NCI-H187 treated with DMSO at 0.1 percent for 48 hours (cell line): ENCODE data around the gene IER5.

Source experiments
- DNase-seq: peaks from one replicate; lab custom pipeline; 2025; lab: John Stamatoyannopoulos, UW

IER5 gene

DNA sequence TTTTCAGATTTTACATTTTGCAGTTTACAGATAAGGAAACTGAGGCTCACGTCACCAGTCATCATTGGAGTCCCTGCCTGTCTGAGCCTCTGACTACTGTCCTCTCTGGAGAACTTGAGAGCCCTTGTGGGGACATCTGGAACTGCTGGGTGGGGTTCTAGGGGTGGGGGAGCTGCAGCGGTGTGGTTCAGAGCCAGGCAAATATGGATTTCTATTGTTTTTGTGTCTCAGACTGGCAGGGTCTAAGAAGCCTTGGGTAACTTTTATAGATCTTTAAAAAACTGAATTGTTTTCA lies 46.9 kb downstream of the IER5 start:
- DNase-seq, result no peak

DNA sequence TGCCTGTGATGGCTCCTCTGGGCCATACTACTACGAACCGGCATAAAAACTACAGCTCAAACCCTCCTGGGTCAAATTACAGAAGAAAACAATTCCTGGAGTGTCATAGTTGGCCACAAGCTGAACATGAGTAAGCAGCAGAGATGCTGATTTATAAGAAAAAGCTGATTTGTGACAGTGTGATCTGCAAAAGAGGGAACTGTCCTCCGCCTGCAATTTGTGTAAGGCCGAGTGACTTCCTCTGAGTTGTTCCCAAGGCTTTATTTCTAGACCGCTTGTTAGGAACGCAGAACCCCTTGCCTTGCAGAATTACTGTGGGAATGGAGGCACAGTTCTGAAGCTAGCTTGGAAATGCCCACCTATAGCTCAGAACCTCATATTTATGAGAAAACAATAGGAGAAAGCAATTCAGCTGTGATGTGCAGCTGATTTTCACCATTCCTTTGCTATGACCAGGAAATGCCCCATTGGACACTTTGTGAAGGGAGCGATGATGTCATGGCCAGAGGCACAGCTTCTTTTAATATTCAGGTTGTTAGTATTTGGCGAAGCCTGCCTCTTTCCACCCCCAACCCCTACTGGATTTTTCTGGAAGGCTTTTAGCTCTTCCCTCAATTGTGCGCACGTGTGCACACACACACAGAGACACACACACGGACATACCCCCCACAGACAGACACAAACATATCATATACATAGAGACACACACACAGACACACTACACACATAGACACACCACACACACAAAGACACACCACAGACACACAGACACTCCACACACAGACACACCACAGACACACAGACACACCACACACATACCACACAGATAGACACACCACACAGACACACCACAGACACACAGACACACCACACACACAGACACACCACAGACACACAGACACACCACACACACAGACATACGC lies 47.6 kb downstream of the IER5 start:
- no peak for DNase-seq

DNA sequence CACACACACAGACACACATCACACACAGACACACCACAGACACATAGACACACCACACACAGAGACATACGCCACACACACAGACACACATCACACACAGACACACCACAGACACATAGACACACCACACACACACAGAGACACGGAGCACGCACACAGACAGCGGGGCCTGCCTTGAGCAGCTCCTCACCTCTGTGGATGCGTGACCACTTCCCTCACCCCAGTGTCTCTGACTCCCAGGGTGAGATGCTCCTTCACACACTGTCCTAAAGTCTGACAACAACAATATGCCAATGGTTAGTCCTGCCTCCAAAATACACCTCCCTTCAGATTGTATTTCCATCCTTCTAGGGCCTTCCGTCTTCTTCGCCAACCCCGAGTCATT lies 48.2 kb downstream of the IER5 start:
- DNase-seq, result no peak

DNA sequence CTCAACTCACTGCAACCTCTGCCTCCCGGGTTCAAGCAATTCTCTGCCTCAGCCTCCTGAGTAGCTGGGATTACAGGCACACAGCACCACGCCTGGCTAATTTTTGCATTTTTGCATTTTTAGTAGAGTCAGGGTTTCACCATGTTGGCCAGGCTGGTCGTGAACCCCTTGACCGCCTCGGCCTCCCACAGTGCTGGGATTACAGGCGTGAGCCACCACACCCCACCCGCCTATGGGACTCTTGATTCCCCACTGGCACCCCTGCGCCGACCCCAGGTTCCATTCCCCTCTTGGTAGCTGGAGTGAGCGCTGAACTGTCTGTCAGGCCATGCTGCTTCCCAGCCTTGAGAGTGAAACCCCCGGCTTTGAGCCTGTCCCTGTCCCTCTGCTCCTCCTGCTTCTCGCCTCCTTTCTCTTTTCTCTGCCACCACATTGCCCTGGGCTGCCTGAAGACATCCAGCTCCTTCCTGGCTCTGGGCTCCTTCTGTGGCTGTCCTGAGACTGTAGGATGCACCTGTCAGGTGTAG lies 48.8 kb downstream of the IER5 start:
- no peak for DNase-seq

DNA sequence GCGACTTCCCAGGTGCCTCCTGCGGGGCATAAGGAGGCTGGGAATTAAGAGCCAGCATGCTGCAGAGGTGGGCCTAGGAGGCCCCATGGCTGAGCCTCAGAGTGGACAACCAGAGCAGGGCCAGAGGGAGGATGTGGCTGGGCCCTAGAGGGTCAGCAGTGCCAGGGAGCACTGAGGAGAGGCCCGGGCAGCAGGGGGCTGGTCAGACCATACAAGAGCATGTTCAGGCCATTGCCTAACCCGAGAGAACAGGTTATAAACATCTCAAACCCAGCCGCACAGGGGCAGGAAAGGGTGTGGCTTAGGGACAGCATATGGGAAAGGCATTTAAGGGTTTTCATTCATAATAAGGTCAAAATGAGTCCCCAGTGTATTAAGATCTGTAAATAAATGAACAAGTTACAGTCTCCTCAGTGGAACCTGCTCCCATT lies 51.1 kb downstream of the IER5 start:
- no peak for DNase-seq

DNA sequence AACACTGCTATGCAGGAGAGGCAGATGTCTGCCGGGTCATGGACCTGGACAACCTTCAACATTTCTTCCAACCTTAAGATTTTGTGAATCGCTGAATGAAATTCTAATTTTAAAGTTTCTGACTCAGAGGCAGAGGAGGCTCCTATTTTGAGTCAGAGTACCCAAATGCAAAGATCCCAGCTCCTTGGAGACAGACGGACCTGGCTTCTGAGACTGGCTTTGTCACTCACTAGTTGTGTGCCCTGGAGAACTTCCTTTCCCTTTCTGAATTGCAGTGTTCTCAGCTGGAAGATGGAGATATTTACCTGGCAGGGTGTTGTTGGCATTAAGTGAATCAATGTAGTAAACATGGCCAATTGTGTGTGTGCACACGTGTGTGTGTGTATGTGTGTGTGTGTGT lies 51.9 kb downstream of the IER5 start:
- DNase-seq, result no peak

DNA sequence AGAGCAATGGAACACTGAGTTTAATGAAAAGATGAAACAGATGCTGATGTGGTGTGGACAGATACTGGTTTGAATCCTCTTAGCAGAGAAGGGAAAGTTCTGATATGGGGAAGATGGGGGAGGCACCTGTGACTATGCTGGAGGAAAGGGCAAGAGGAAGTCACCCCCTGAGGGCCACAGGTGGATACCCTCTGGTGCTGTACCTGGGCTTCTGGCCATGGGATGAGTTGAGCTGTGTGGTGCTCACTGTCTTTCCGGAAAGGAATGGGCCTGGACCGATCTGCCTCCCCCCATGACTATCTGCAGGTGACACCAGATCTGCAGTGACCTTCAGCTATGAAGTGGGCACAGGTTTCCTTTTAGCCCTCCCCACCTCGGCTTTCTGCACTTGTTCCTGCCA lies 52.4 kb downstream of the IER5 start:
- no peak for DNase-seq

DNA sequence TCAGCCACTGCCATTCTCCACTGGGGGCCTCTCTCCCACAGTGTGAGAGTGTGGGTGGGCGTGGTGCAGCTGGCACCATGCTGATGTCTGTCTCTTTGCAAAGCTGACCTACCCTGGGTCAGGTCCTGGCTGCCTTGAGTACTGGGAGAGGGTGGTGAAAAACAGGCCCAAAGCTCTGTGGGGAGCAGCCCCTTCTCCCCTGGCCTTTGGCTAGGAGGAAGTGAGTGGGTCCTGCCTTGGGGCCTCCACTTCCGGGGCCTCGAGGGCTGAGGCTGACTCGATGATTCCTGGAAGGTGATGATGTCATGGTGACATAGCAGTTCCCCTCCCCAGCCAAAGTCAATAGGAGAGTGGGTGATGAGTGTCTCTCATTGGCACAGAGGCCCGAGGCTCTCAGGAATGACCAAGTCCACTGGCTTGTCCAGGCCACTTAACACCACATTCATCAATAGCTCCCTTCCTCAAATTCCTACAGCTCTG lies 53.0 kb downstream of the IER5 start:
- no peak for DNase-seq
